Endothelial cell of umbilical vein (primary cell): ENCODE results near the gene ST6GAL2. TPM values are rescaled to one million over a fixed set of nuclear protein-coding genes. Genes with fewer than 3 reads are reported as not detected.

Source experiments
- BruUV-seq: library from RNA; stranded (reverse); fragments of 400-500 nt; replicated peaks from 2 replicates; lab custom pipeline; 2021; lab: Mats Ljungman, UMichigan
- CTCF ChIA-PET: fragments of 300-600, 350-600 bp; sonication (Branson Sonifier 250); formaldehyde crosslinking; loops from one replicate; lab custom pipeline; 2021; ENCODE audit warnings: antibody characterized with exemption, inconsistent platforms; lab: Charles Lee
- POLR2A ChIA-PET: fragments of 300-600, 350-600 bp; sonication (Branson Sonifier 250); formaldehyde crosslinking; loops from one replicate; lab custom pipeline; 2021; ENCODE audit warnings: antibody characterized with exemption, inconsistent platforms; lab: Charles Lee
- DNase-seq: peaks from one replicate; pipeline ENCODE4 v3.0.0-alpha.2; 2011; ENCODE audit warnings: low read depth, low spot score
- FAIRE-seq: peaks from 2 replicates; lab custom pipeline; 2011; peaks lifted over from hg19 to GRCh38; lab: Jason Lieb, UNC
- H2AFZ ChIP-seq: 2 replicates; pipeline ENCODE4 v1.6.0; 2012; ENCODE audit warnings: low read depth, low read length, control low read depth, inconsistent platforms
- H3K27ac ChIP-seq: 2 replicates; pipeline ENCODE4 v1.5.1; 2011; ENCODE audit warnings: low read depth, mild to moderate bottlenecking, control low read depth, low read length, moderate library complexity; ENCODE audit not compliant: insufficient read depth
- H3K27me3 ChIP-seq, 2 experiments: 2 replicates each; pipeline versions ENCODE4 v1.6.0 to v1.6.1; 2011; ENCODE audit warnings: low read length in 2 of 2, mixed read lengths in 1 of 2; ENCODE audit not compliant: control insufficient read depth in 2 of 2, insufficient read depth in 2 of 2
- H3K36me3 ChIP-seq, 2 experiments: 2 replicates in 1 of 2; 3 replicates in 1 of 2; pipeline ENCODE4 v1.5.1; 2011; ENCODE audit warnings: low read length in 2 of 2, mild to moderate bottlenecking in 1 of 2, moderate library complexity in 1 of 2; ENCODE audit not compliant: control insufficient read depth in 2 of 2, insufficient read depth in 2 of 2; ENCODE audit errors: extremely low read depth in 1 of 2
- H3K4me1 ChIP-seq: 3 replicates; pipeline ENCODE4 v1.5.1; 2011; ENCODE audit warnings: mild to moderate bottlenecking, low read length; ENCODE audit not compliant: control insufficient read depth, insufficient read depth; ENCODE audit errors: extremely low read depth
- H3K4me2 ChIP-seq: 2 replicates; pipeline ENCODE4 v1.6.1; 2011; ENCODE audit warnings: low read length, control low read depth, mixed read lengths; ENCODE audit not compliant: insufficient read depth
- H3K4me3 ChIP-seq, 3 experiments: fragments of 200-600 bp in 1 of 3; sonication (generic), shearing (Covaris generic) in 1 of 3; replicated peaks in 1 of 3; 2 replicates each; pipeline ENCODE4 v1.5.1; 2011 to 2016; ENCODE audit warnings: control low read depth in 3 of 3, low read length in 3 of 3, mild to moderate bottlenecking in 2 of 3, inconsistent platforms in 1 of 3, low read depth in 1 of 3, moderate library complexity in 1 of 3; ENCODE audit not compliant: insufficient read depth in 1 of 3
- H3K79me2 ChIP-seq: 2 replicates; pipeline ENCODE4 v1.6.0; 2012; ENCODE audit warnings: low read length, inconsistent platforms; ENCODE audit not compliant: control insufficient read depth, insufficient read depth
- H3K9ac ChIP-seq: replicated peaks from 2 replicates; pipeline ENCODE3; 2011; ENCODE audit warnings: low read length, control low read depth; ENCODE audit not compliant: insufficient read depth; ENCODE audit errors: extremely low read depth
- H3K9me1 ChIP-seq: replicated peaks from 3 replicates; pipeline ENCODE4 v1.6.0; 2011; ENCODE audit warnings: mild to moderate bottlenecking, low read length; ENCODE audit not compliant: control insufficient read depth, insufficient read depth; ENCODE audit errors: extremely low read depth
- H3K9me3 ChIP-seq: replicated peaks from 2 replicates; pipeline ENCODE4 v1.5.1; 2012; ENCODE audit warnings: low read length, inconsistent platforms; ENCODE audit not compliant: control insufficient read depth, insufficient read depth
- H4K20me1 ChIP-seq: replicated peaks from 2 replicates; pipeline ENCODE3; 2011; ENCODE audit warnings: mild to moderate bottlenecking, low read length; ENCODE audit not compliant: control insufficient read depth, insufficient read depth; ENCODE audit errors: extremely low read depth
- FOS ChIP-seq: IDR thresholded peaks from 2 replicates; pipeline ENCODE4 v1.6.1; 2011; ENCODE audit warnings: mild to moderate bottlenecking, low read length, moderate library complexity, borderline replicate concordance; ENCODE audit not compliant: insufficient read depth
- GATA2 ChIP-seq: IDR thresholded peaks from 2 replicates; pipeline ENCODE4 v1.7.0; 2011; ENCODE audit warnings: low read depth, mild to moderate bottlenecking, moderate library complexity, mixed read lengths, low read length; ENCODE audit not compliant: insufficient read length, insufficient read depth
- JUN ChIP-seq: IDR thresholded peaks from 2 replicates; pipeline ENCODE4 v1.6.1; 2011; ENCODE audit warnings: borderline replicate concordance, low read depth; ENCODE audit not compliant: insufficient read length, insufficient read depth
- POLR2AphosphoS5 ChIP-seq: IDR thresholded peaks from 2 replicates; pipeline ENCODE4 v1.6.1; 2012; ENCODE audit warnings: low read depth, mild to moderate bottlenecking, control low read depth, low read length, moderate library complexity; ENCODE audit not compliant: insufficient read depth
- dilution Hi-C: fragments of 300-500 bp; cut with MboI; formaldehyde crosslinking; loops from one replicate; pipeline ENCODE4 v1.15.0; 2019; ENCODE audit warnings: low sequenced_read_pairs; ENCODE audit not compliant: extremely low pct_ligation_motif_present
- intact Hi-C: fragments of 100-400 bp; cut with micrococcal nuclease; formaldehyde crosslinking; loops from one replicate; pipeline ENCODE4 v1.10.0; 2022
- polyA plus RNA-seq, 4 experiments: library from polyadenylated mRNA; depleted of rRNA in 3 of 4; stranded (reverse) in 3 of 4; unstranded in 1 of 4; fragments of >200 nt; gene quantifications; 2 replicates each; pipeline versions ENCODE4 v1.2.1 to v1.2.3, GENCODE V29; 2011 to 2012; ENCODE audit warnings: missing spikeins in 1 of 4
- total RNA-seq: library from RNA; stranded (reverse); gene quantifications from 2 replicates; pipeline ENCODE4 v1.2.3, GENCODE V29; 2021
- TF ChIP-seq, protein P1 (sequence below): IDR thresholded peaks from 2 replicates; pipeline ENCODE4 v1.6.1; 2011; ENCODE audit not compliant: insufficient read depth, insufficient read length
- TF ChIP-seq, protein P2 (sequence below), 2 donors: IDR thresholded peaks; 1 replicate in 1 of 2; 2 replicates in 1 of 2; pipeline ENCODE4 v1.5.1; 2011; ENCODE audit warnings: low read length in 2 of 2, mild to moderate bottlenecking in 2 of 2, moderate library complexity in 2 of 2, control low read depth in 1 of 2, inconsistent platforms in 1 of 2, low read depth in 1 of 2; ENCODE audit not compliant: insufficient read depth in 1 of 2; ENCODE audit errors: extremely low read depth in 1 of 2

The ST6GAL2 gene
- total and polyA plus RNA-seq, 2 donors (not counting 3 experiments of a cell fraction or from before 2014, with no cell fraction given): not detected

DNA sequence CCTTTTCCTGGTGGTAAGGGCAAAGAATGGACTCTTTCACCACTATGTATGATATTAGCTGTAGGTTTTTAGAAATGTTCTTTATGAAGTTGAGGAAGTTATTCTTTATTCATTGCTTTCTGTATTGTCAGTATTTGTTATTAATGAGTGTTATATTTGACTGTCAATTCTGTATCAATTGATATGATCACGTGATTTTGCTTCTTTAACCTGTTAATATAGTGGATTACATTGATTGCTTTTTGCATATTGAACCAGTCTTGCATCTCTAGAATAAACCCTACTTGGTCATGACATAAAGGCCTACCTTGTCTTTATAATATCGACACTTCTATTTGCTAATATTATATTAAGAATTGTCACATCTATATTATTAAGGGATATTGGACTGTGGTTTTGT, 18.3 kb upstream of the ST6GAL2 start:
- intact Hi-C loops: no loop called here
- Histone ChIP-seq H3K27ac (no peak overlapping the region), H3K9me1 (no peaks in the 10 kb centered on the region), H3K9me3 (no peaks in the 10 kb centered on the region), H2AFZ (no peak overlapping the region), H3K79me2 (no peaks in the 10 kb centered on the region), H3K27me3 (no peaks in the 10 kb centered on the region), H3K36me3 (no peaks in the 10 kb centered on the region), H3K4me2 (no peak overlapping the region), H3K4me3 (no peak overlapping the region), H3K9ac (no peak overlapping the region), H4K20me1 (no peaks in the 10 kb centered on the region), H3K4me1 (no peaks in the 10 kb centered on the region)
- BruUV-seq: no TSS peak
- DNase-seq (no peak), FAIRE-seq (no peak)
- TF ChIP-seq POLR2AphosphoS5: no peak
- TF ChIP-seq GATA2: no peak
- no peak for TF ChIP-seq JUN
- TF ChIP-seq, protein P1, sequence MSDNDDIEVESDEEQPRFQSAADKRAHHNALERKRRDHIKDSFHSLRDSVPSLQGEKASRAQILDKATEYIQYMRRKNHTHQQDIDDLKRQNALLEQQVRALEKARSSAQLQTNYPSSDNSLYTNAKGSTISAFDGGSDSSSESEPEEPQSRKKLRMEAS: no peak
- TF ChIP-seq FOS: no peak
- TF ChIP-seq, protein P2, sequence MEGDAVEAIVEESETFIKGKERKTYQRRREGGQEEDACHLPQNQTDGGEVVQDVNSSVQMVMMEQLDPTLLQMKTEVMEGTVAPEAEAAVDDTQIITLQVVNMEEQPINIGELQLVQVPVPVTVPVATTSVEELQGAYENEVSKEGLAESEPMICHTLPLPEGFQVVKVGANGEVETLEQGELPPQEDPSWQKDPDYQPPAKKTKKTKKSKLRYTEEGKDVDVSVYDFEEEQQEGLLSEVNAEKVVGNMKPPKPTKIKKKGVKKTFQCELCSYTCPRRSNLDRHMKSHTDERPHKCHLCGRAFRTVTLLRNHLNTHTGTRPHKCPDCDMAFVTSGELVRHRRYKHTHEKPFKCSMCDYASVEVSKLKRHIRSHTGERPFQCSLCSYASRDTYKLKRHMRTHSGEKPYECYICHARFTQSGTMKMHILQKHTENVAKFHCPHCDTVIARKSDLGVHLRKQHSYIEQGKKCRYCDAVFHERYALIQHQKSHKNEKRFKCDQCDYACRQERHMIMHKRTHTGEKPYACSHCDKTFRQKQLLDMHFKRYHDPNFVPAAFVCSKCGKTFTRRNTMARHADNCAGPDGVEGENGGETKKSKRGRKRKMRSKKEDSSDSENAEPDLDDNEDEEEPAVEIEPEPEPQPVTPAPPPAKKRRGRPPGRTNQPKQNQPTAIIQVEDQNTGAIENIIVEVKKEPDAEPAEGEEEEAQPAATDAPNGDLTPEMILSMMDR (IDR thresholded peaks at IDR 0.05; ENCODE audit: extremely low read depth in 1 of 2, insufficient read depth in 1 of 2, low read depth in 1 of 2, low read length in 2 of 2): no peak
- ChIA-PET CTCF (no interaction called here), POLR2A (no interaction called here)
- dilution Hi-C loops: no loop called here
